H9 (cell line): ENCODE data around the gene DLAT. TPM values are rescaled to one million over a fixed set of nuclear protein-coding genes. Genes with fewer than 3 reads are reported as not detected.
"Not testable (repeated sequence)": the region's sequence is repeated elsewhere in the genome, so short reads cannot be mapped to it uniquely, and the experiment has no call there.

ENCODE experiments used
- DNase-seq: peaks from one replicate; pipeline ENCODE4 v3.0.0-alpha.2; 2017
- H2AFZ ChIP-seq: one replicate; pipeline ENCODE4 v1.6.1; 2013; ENCODE audit warnings: mild to moderate bottlenecking, low read length, control low read depth, moderate library complexity
- H2AK5ac ChIP-seq: 2 replicates; pipeline ENCODE4 v1.6.1; 2013; ENCODE audit warnings: low read length, control low read depth, mixed read lengths; ENCODE audit not compliant: insufficient read length
- H2BK120ac ChIP-seq: one replicate; pipeline ENCODE4 v1.6.1; 2013; ENCODE audit warnings: low read depth, mild to moderate bottlenecking, low read length, control low read depth, inconsistent platforms; ENCODE audit not compliant: poor library complexity, severe bottlenecking
- H2BK12ac ChIP-seq: 2 replicates; pipeline ENCODE4 v1.6.1; 2013; ENCODE audit warnings: low read length, control low read depth, mixed read lengths, low read depth; ENCODE audit not compliant: insufficient read length
- H2BK15ac ChIP-seq: 2 replicates; pipeline ENCODE4 v1.6.1; 2013; ENCODE audit warnings: low read depth, low read length, control low read depth
- H2BK20ac ChIP-seq: one replicate; pipeline ENCODE4 v1.6.1; 2013; ENCODE audit warnings: low read depth, mild to moderate bottlenecking, low read length, control low read depth, inconsistent platforms; ENCODE audit not compliant: poor library complexity, severe bottlenecking
- H2BK5ac ChIP-seq: 2 replicates; pipeline ENCODE4 v1.6.1; 2013; ENCODE audit warnings: low read length, control low read depth, mixed read lengths; ENCODE audit not compliant: insufficient read length
- H3K14ac ChIP-seq: 2 replicates; pipeline ENCODE4 v1.6.1; 2013; ENCODE audit warnings: low read length, control low read depth; ENCODE audit not compliant: insufficient read depth
- H3K18ac ChIP-seq: 2 replicates; pipeline ENCODE4 v1.6.1; 2013; ENCODE audit warnings: low read depth, mild to moderate bottlenecking, mixed read lengths, low read length, control low read depth; ENCODE audit not compliant: insufficient read length
- H3K23ac ChIP-seq: 2 replicates; pipeline ENCODE4 v1.6.1; 2013; ENCODE audit warnings: low read length, control low read depth, mixed read lengths, low read depth; ENCODE audit not compliant: insufficient read length
- H3K23me2 ChIP-seq: 2 replicates; pipeline ENCODE4 v1.6.1; 2013; ENCODE audit warnings: low read depth, mild to moderate bottlenecking, mixed read lengths, low read length, control low read depth; ENCODE audit not compliant: insufficient read length, poor library complexity, severe bottlenecking
- H3K27ac ChIP-seq: 2 replicates; pipeline ENCODE4 v1.5.1; 2013; ENCODE audit warnings: low read length, control low read depth, mixed read lengths, low read depth; ENCODE audit not compliant: insufficient read length
- H3K27me3 ChIP-seq: 2 replicates; pipeline ENCODE4 v1.6.1; 2013; ENCODE audit warnings: low read length, control low read depth, inconsistent platforms; ENCODE audit not compliant: insufficient read depth
- H3K4ac ChIP-seq: 2 replicates; pipeline ENCODE4 v1.6.1; 2013; ENCODE audit warnings: low read depth, mild to moderate bottlenecking, control low read depth, inconsistent platforms, low read length, moderate library complexity
- H3K4me1 ChIP-seq: 2 replicates; pipeline ENCODE4 v1.6.1; 2013; ENCODE audit warnings: low read length, control low read depth, inconsistent platforms; ENCODE audit not compliant: insufficient read depth
- H3K4me2 ChIP-seq: 2 replicates; pipeline ENCODE4 v1.6.1; 2013; ENCODE audit warnings: low read length, control low read depth, mixed read lengths; ENCODE audit not compliant: insufficient read length, insufficient read depth
- H3K56ac ChIP-seq: 2 replicates; pipeline ENCODE4 v1.6.1; 2013; ENCODE audit warnings: low read depth, mild to moderate bottlenecking, mixed read lengths, low read length, control low read depth; ENCODE audit not compliant: insufficient read length
- H3K79me1 ChIP-seq: 2 replicates; pipeline ENCODE4 v1.6.1; 2013; ENCODE audit warnings: low read depth, mild to moderate bottlenecking, moderate library complexity, low read length, control low read depth, inconsistent platforms; ENCODE audit not compliant: insufficient read depth, poor library complexity, severe bottlenecking
- H3K79me2 ChIP-seq: 2 replicates; pipeline ENCODE4 v1.6.1; 2013; ENCODE audit warnings: low read length, control low read depth, inconsistent platforms; ENCODE audit not compliant: insufficient read depth
- H3K9ac ChIP-seq: 2 replicates; pipeline ENCODE4 v1.6.1; 2013; ENCODE audit warnings: low read length, control low read depth, mixed read lengths; ENCODE audit not compliant: insufficient read length; ENCODE audit errors: extremely low read depth
- H3K9me3 ChIP-seq: one replicate; pipeline ENCODE4 v1.6.1; 2013; ENCODE audit warnings: low read depth, low read length, inconsistent platforms; ENCODE audit not compliant: control insufficient read depth
- H3T11ph ChIP-seq: one replicate; pipeline ENCODE4 v1.6.1; 2013; ENCODE audit warnings: mild to moderate bottlenecking, low read length, control low read depth, inconsistent platforms
- H4K20me1 ChIP-seq: one replicate; pipeline ENCODE4 v1.6.1; 2013; ENCODE audit not compliant: control insufficient read depth, insufficient read length, insufficient read depth
- H4K5ac ChIP-seq: 2 replicates; pipeline ENCODE4 v1.6.1; 2013; ENCODE audit warnings: low read depth, mild to moderate bottlenecking, mixed read lengths, low read length, control low read depth; ENCODE audit not compliant: insufficient read length
- H4K8ac ChIP-seq: replicated peaks from 2 replicates; pipeline ENCODE4 v1.6.1; 2013; ENCODE audit warnings: low read length, control low read depth, mixed read lengths, low read depth; ENCODE audit not compliant: insufficient read length
- H4K91ac ChIP-seq: 2 replicates; pipeline ENCODE4 v1.6.1; 2013; ENCODE audit warnings: low read depth, mild to moderate bottlenecking, moderate library complexity, mixed read lengths, low read length, control low read depth; ENCODE audit not compliant: insufficient read length
- H3K27ac Mint-ChIP-seq, 3 experiments: 2 replicates in 2 of 3; 3 replicates in 1 of 3; pipeline ENCODE4 v1.8.0; 2020 to 2021; ENCODE audit warnings: mixed read lengths in 3 of 3, mild to moderate bottlenecking in 1 of 3, moderate library complexity in 1 of 3
- H3K27me3 Mint-ChIP-seq: 2 replicates; pipeline ENCODE4 v1.8.0; 2021; ENCODE audit warnings: low read depth, mild to moderate bottlenecking, moderate library complexity, mixed read lengths
- H3K36me3 Mint-ChIP-seq, 3 experiments: 2 replicates in 2 of 3; 3 replicates in 1 of 3; pipeline ENCODE4 v1.8.0; 2020 to 2021; ENCODE audit warnings: low read depth in 3 of 3, mixed read lengths in 3 of 3; ENCODE audit not compliant: insufficient read depth in 1 of 3
- H3K4me1 Mint-ChIP-seq, 2 experiments: 2 replicates each; pipeline ENCODE4 v1.8.0; 2020; ENCODE audit warnings: mixed read lengths in 2 of 2
- H3K4me3 Mint-ChIP-seq, 2 experiments: 2 replicates in 1 of 2; 3 replicates in 1 of 2; pipeline ENCODE4 v1.8.0; 2020 to 2021; ENCODE audit warnings: mild to moderate bottlenecking in 2 of 2, mixed read lengths in 2 of 2, moderate library complexity in 1 of 2
- H3K9me3 Mint-ChIP-seq, 2 experiments: 2 replicates in 1 of 2; 3 replicates in 1 of 2; pipeline ENCODE4 v1.8.0; 2020; ENCODE audit warnings: mild to moderate bottlenecking in 2 of 2, mixed read lengths in 2 of 2, moderate library complexity in 1 of 2
- WGBS: extraction: QIAGEN DNeasy Blood & Tissue Kit; methylation state at CpG from one replicate; pipeline ENCODE4 v1.1.7; 2013; ENCODE audit warnings: missing lambda C conversion rate, low lambda C conversion rate, mixed read lengths; ENCODE audit not compliant: insufficient read length; ENCODE audit errors: extremely low coverage; 5-methylcytosine and 5-hydroxymethylcytosine counted together
- total RNA-seq: library from RNA; stranded (reverse); gene quantifications from 2 replicates; pipeline ENCODE4 v1.2.1, GENCODE V29; 2021

The DLAT gene
- total RNA-seq, 1 experiment from 2014 or later = 58.4 TPM

DNA sequence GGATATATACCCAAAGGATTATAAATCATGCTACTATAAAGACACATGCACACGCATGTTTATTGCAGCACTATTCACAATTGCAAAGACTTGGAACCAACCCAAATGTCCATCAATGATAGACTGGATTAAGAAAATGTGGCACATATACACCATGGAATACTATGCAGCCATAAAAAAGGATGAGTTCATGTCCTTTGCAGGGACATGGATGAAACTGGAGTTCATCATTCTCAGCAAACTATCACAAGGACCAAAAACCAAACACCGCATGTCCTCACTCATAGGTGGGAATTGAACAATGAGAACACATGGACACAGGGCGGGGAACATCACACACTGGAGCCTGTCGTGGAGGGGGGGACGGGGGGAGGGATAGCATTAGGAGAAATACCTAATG is 13.8 kb upstream of the DLAT start:
- WGBS = no CpG with 5 or more reads among the region's 5 CpGs
- H3K79me2 ChIP-seq, H3K9me3 ChIP-seq: not testable (repeated sequence)

More for the DNA sequence above, 13.8 kb upstream of the DLAT start:
- not testable (repeated sequence) for H2AK5ac ChIP-seq, H4K8ac ChIP-seq, H3T11ph ChIP-seq, H4K91ac ChIP-seq, H3K23ac ChIP-seq, H3K79me1 ChIP-seq, H3K14ac ChIP-seq, H3K23me2 ChIP-seq, H3K27ac ChIP-seq, H3K56ac ChIP-seq, H2BK15ac ChIP-seq, H3K18ac ChIP-seq, H2BK5ac ChIP-seq, H3K27me3 ChIP-seq, H4K20me1 ChIP-seq, H3K4ac ChIP-seq, H2BK12ac ChIP-seq, H3K4me1 Mint-ChIP-seq, H3K9ac ChIP-seq, H3K27ac Mint-ChIP-seq, H2BK20ac ChIP-seq, H3K4me2 ChIP-seq, H3K4me1 ChIP-seq, H4K5ac ChIP-seq, H2AFZ ChIP-seq, H3K4me3 Mint-ChIP-seq, DNase-seq, H2BK120ac ChIP-seq
- peaks cover 5 to 18% (median 12%) of the 10 kb centered on the region in 3 experiments; a peak in 5 of 7 replicates for H3K36me3 Mint-ChIP-seq
- H3K27me3 Mint-ChIP-seq = peaks cover 32% of the 10 kb centered on the region
- peaks cover 32 to 41% of the 10 kb centered on the region in 2 experiments for H3K9me3 Mint-ChIP-seq
